PFSK-1 (cell line): ENCODE data around the gene COL4A6.

Experiments used
- FOXP2 ChIP-seq: optimal IDR thresholded peaks from 2 replicates; pipeline ENCODE3; 2011; ENCODE audit warnings: borderline replicate concordance, control low read depth, inconsistent platforms; ENCODE audit not compliant: insufficient read depth; ENCODE audit errors: extremely low read length, extremely low read depth
- POLR2AphosphoS5 ChIP-seq: IDR thresholded peaks from 2 replicates; pipeline ENCODE4 v1.6.1; 2012; ENCODE audit warnings: low read depth, mild to moderate bottlenecking, control low read depth, low read length, moderate library complexity
- SIN3A ChIP-seq: IDR thresholded peaks from 2 replicates; pipeline ENCODE4 v1.6.1; 2012; ENCODE audit warnings: mild to moderate bottlenecking, low read length, moderate library complexity, borderline replicate concordance; ENCODE audit not compliant: insufficient read depth
- TAF1 ChIP-seq: IDR thresholded peaks from 2 replicates; pipeline ENCODE4 v1.6.1; 2012; ENCODE audit warnings: low read length, control low read depth, borderline replicate concordance; ENCODE audit not compliant: insufficient read depth
- TF ChIP-seq, protein P1 (sequence below), 2 experiments: IDR thresholded peaks; 2 replicates each; pipeline versions ENCODE4 v1.6.1 to v1.8.0; 2011 to 2012; ENCODE audit warnings: low read depth in 2 of 2, low read length in 2 of 2, control low read depth in 1 of 2, inconsistent platforms in 1 of 2, mild to moderate bottlenecking in 1 of 2, moderate library complexity in 1 of 2; ENCODE audit not compliant: insufficient read depth in 1 of 2

COL4A6 gene

DNA sequence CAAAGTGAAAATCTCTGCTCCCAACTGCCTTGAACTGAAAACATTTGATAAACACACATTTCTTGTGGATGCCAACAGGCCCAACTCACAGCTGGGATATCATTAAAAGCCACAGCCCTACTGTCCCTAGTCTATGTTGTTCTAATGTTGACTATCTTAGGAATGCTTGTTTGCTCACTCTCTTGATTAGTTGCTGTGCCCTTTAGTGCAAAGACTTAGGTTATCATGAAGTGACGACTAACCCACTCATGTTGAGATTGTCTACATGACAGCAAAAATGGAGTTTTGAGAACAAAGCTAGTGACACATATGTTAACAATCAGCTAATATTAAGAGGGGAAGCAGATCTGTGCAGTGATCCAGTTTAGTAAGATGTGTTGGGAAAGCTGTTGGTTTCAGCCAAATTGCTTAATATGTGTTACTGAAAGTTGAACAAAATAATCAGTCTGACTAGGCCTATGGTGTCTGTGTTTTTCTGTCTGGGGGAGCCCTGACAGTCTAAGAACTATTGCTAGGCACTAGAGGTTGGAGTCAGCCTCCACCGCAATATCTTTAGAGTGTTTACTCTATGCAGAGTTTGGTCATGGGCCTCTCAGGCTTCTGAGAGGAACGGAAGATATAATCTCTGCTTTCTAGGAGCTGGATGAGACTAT is 221.2 kb downstream of the COL4A6 start:
- TF ChIP-seq SIN3A (no peak), POLR2AphosphoS5 (no peak), TAF1 (no peak), FOXP2 (no peak)
- TF ChIP-seq, protein P1, sequence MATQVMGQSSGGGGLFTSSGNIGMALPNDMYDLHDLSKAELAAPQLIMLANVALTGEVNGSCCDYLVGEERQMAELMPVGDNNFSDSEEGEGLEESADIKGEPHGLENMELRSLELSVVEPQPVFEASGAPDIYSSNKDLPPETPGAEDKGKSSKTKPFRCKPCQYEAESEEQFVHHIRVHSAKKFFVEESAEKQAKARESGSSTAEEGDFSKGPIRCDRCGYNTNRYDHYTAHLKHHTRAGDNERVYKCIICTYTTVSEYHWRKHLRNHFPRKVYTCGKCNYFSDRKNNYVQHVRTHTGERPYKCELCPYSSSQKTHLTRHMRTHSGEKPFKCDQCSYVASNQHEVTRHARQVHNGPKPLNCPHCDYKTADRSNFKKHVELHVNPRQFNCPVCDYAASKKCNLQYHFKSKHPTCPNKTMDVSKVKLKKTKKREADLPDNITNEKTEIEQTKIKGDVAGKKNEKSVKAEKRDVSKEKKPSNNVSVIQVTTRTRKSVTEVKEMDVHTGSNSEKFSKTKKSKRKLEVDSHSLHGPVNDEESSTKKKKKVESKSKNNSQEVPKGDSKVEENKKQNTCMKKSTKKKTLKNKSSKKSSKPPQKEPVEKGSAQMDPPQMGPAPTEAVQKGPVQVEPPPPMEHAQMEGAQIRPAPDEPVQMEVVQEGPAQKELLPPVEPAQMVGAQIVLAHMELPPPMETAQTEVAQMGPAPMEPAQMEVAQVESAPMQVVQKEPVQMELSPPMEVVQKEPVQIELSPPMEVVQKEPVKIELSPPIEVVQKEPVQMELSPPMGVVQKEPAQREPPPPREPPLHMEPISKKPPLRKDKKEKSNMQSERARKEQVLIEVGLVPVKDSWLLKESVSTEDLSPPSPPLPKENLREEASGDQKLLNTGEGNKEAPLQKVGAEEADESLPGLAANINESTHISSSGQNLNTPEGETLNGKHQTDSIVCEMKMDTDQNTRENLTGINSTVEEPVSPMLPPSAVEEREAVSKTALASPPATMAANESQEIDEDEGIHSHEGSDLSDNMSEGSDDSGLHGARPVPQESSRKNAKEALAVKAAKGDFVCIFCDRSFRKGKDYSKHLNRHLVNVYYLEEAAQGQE (IDR thresholded peaks at IDR 0.05; ENCODE audit: insufficient read depth in 1 of 2, low read depth in 2 of 2, low read length in 2 of 2): no peak

DNA sequence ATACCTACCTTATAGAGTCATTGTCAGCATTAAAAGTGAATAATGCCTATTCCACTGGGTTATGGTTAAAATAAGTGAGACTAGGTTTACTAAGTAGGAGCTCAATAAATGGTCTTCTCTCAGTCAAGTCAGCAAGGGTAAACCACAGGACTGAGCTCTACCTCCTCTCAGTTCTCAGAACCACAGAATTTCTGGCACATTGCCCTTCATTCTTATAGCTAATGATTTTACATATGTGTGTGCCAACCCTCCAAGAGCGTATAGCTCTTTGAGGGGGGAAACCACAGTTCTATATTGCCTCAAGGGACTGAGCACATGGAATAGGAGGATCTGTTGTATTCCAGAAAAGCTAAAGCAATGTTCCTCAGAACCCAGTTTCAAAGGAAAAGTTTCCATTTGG is 221.8 kb downstream of the COL4A6 start:
- TF ChIP-seq, protein P1 (IDR thresholded peaks at IDR 0.05; ENCODE audit: insufficient read depth in 1 of 2, low read depth in 2 of 2, low read length in 2 of 2): no peak
- TF ChIP-seq SIN3A (no peak), FOXP2 (no peak), TAF1 (no peak), POLR2AphosphoS5 (no peak)

DNA sequence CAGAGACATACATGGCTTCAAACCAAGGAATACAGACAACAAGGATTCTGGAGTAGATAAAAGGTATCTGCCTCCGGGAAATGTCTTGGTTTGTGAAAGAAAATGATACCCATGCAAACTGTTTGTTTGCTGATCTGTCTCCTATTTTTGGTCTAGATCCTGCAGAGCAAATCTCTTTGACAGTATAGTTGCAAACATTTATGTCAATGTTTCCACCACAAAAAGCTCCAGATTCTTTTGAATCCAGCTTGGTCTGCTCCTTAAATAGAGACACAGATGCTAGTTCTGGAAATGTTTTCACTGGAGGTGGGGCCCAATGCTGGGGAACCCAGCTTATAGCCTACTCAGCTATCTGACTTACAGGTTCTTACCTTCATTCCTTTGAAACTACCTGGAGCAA is 226.9 kb downstream of the COL4A6 start:
- TF ChIP-seq FOXP2 (no peak), SIN3A (no peak), TAF1 (no peak), POLR2AphosphoS5 (no peak)
- TF ChIP-seq, protein P1 (IDR thresholded peaks at IDR 0.05; ENCODE audit: insufficient read depth in 1 of 2, low read depth in 2 of 2, low read length in 2 of 2): no peak

DNA sequence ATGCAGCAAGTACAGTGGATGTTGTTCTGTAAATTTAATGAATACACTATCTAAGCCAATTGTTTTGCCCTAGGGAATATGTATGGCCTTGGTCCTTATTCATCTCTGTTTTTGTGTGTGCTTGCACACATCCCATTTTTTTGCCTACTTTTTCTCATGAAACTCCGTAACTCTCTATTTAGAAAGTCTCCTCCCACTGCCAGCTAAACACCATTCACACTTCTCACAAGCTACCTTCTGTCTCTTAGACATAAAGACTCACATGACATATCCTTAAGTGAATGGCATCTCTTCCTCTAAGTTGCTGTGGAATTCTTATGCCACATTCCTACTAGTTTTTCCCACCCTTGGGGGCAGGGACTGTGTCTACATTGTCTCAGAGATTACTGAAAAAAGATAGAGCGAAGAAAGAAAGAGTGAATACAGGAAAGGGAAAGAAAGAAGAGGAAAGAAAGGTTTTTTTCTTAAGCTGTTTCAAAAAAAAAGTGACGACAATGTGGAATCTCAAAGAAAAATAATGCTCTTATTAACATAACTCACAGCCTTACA is 229.1 kb downstream of the COL4A6 start:
- no peak for TF ChIP-seq SIN3A
- TF ChIP-seq POLR2AphosphoS5: no peak

DNA sequence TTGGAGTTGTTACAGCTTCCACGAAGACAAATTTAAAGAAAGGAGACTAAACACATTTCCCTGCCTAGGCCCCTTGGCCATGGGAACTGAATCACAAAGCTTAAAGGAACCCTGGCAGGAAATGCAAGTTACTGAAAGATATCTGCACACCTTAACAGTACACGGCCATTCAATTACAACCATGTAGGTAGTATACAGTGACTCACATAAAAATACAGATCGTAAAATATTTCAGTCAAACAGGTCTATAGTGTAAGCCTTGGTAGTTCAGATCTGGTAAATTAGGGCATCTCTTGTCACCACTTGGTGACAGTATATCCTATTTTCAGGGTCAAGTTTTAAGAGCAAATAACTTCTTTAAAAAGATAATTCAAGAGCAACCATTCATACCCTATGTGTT is 234.7 kb downstream of the COL4A6 start:
- TF ChIP-seq, protein P1 (IDR thresholded peaks at IDR 0.05; ENCODE audit: insufficient read depth in 1 of 2, low read depth in 2 of 2, low read length in 2 of 2): no peak
- TF ChIP-seq FOXP2 (no peak), POLR2AphosphoS5 (no peak), SIN3A (no peak), TAF1 (no peak)
